ENCODE data around the gene SMIM33. TPM values are rescaled to one million over a fixed set of nuclear protein-coding genes. Genes with fewer than 3 reads are reported as not detected.
"Not testable (repeated sequence)": the region's sequence is repeated elsewhere in the genome, so short reads cannot be mapped to it uniquely, and the experiment has no call there.

SMIM33 gene
- total RNA-seq, 6 donors from 2014 or later, result not detected

DNA sequence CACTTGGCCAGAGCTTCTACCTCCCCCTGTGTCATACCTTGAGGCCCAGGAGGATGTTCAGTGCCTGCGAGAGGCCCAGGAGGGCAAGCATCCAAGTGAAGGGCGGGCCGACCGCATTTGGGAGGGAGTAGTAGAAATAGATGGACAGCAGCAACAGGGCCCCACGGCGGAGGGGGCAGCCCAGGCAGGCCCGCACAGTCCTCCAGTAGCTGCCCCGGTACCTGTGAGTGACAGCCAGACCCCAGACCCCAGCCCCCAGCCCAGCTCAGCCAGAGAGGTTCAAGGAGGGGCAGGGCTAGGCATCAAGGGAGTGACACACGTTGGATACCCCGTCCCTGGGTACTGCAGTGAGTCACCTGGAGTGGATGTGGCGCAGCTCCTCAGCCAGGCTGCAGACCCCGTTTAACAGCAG, 10.3 kb downstream of the SMIM33 start:
- WGBS, 2 donors, result 6 to 7% methylated on average over 8 to 12 of the region's 12 CpGs
- Histone ChIP-seq H3K4me1 (peaks cover 39 to 57% (median 51%) of the 10 kb centered on the region in 4 donors), H3K9me3 (no peaks in the 10 kb centered on the region), H3K27me3 (no peaks in the 10 kb centered on the region), H3K4me3 (peak overlapping the region; percentile 48 to 64 (median 63)), H3K27ac (peak overlapping the region; percentile 95 to 99 (median 96)), H3K36me3 (peaks cover 13 to 43% (median 30%) of the 10 kb centered on the region in 4 donors)
- peak; percentile 2 to 52 for ATAC-seq (ENCODE audit: low FRiP score in 2 of 2)
- TF ChIP-seq CTCF (IDR thresholded peaks at IDR 0.05), result no peak
- TF ChIP-seq POLR2AphosphoS5 (IDR thresholded peaks at IDR 0.05), result no peak
- no peak for TF ChIP-seq POLR2A (IDR thresholded peaks at IDR 0.05)
- no peak for TF ChIP-seq EP300 (IDR thresholded peaks at IDR 0.05)
- peak; percentile 75 to 81 for DNase-seq

GRCh38 chr5:139481580-139482049, 10.8 kb downstream of the SMIM33 start:
- H3K9me3 ChIP-seq, result no peaks in the 10 kb centered on the region
- peaks cover 38 to 53% (median 51%) of the 10 kb centered on the region in 4 donors for H3K4me1 ChIP-seq
- DNase-seq, result peak in 1 of 2 donors; percentile 77
- H3K27me3 ChIP-seq, result no peaks in the 10 kb centered on the region
- TF ChIP-seq POLR2A (IDR thresholded peaks at IDR 0.05) (no peak), POLR2AphosphoS5 (IDR thresholded peaks at IDR 0.05) (no peak), CTCF (IDR thresholded peaks at IDR 0.05) (peak in 5 of 6 experiments; percentile 10 to 40 (median 27))
- H3K36me3 ChIP-seq, result peaks cover 13 to 40% (median 26%) of the 10 kb centered on the region in 4 donors
- WGBS, 2 donors, result 12% methylated on average over 5 of the region's 5 CpGs; no CpG with 5 or more reads in 1 of the 2 donors
- peak overlapping the region; percentile 95 to 99 (median 96) for H3K27ac ChIP-seq
- peak overlapping the region; percentile 48 to 64 (median 63) for H3K4me3 ChIP-seq
- peak; percentile 50 to 71 for ATAC-seq (ENCODE audit: low FRiP score in 2 of 2)

DNA sequence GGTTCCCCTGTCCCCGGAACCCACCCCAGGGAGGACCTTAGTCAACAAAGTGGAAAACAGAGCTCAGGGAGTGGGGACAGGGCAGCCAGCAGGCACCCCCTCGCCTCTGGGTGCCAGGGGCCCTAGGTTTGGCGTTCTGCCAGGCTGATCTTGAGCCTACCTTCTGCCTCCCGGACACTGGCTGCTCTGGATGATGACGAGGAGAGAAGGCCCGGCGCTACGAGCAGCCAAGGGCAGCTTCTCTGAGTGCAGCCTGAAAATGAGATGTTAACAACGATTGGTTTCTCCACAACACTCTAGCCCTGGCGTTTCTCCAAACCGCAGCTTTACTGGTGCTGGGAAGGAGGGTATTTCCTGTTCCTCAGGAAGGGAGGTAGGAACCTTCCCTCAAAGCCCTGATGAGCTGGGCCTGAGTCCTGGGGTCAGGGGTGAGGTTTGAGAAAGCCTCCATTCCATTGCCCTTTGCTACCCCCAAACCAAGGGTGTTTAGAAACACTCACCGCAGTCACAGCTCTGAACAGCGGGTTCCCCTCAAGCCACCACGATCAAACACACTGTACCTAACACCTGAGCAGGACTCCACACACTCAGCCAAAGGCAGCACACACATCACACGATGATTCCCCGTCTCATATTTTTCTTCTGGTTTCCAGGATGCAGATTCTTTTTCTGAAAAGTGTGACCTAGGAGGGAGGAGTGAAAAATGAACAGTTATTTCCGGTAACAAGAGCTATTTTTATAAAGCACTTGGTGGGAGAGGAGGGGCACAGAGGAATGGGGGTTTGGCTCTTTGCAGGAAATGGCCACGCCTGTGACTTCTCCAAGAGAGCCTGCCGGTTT, 11.5 kb downstream of the SMIM33 start, which contains the start of gene STING1:
Gene STING1 (minus strand): TSS at position 709 of the 840 bp plus-strand sequence. CDS start 1,054 bp downstream, outside the sequence.
- no peaks in the 10 kb centered on the region for H3K27me3 ChIP-seq
- peak; percentile 85 to 88 for ATAC-seq (ENCODE audit: low FRiP score in 2 of 2)
- peaks cover 38 to 53% (median 51%) of the 10 kb centered on the region in 4 donors for H3K4me1 ChIP-seq
- peaks cover 13 to 34% (median 20%) of the 10 kb centered on the region in 4 donors for H3K36me3 ChIP-seq
- no peaks in the 10 kb centered on the region for H3K9me3 ChIP-seq
- peak; percentile 71 to 92 for DNase-seq
- TF ChIP-seq EP300 (IDR thresholded peaks at IDR 0.05) (peak in 2 of 4 donors; percentile 54 to 74), CTCF (IDR thresholded peaks at IDR 0.05) (no peak), POLR2AphosphoS5 (IDR thresholded peaks at IDR 0.05) (peak; percentile 67 to 86), POLR2A (IDR thresholded peaks at IDR 0.05) (peak in 2 of 4 donors; percentile 59 to 60)
- H3K27ac ChIP-seq, result peak within 1 kb of the TSS; percentile 95 to 99 (median 96)
- H3K4me3 ChIP-seq, result peak within 1 kb of the TSS; percentile 48 to 64 (median 63)
- 0 to 1% methylated on average over 8 to 19 of the region's 19 CpGs for WGBS, 2 donors

GRCh38 chr5:139482890-139483208, 12.0 kb downstream of the SMIM33 start:
- WGBS, 2 donors, result 39 to 40% methylated on average over 6 of the region's 6 CpGs
- H3K4me1 ChIP-seq, result peaks cover 38 to 52% (median 51%) of the 10 kb centered on the region in 4 donors
- H3K4me3 ChIP-seq, result peak overlapping the region in 3 of 4 donors; percentile 48 to 64 (median 62)
- DNase-seq; ATAC-seq (ENCODE audit: low FRiP score in 2 of 2); H3K27me3 ChIP-seq; H3K9me3 ChIP-seq: not testable (repeated sequence)
- peaks cover 10 to 28% (median 14%) of the 10 kb centered on the region in 4 donors for H3K36me3 ChIP-seq
- H3K27ac ChIP-seq, result peak overlapping the region; percentile 95 to 99 (median 96)

GRCh38 chr5:139486201-139486600, 15.4 kb downstream of the SMIM33 start:
- H3K27me3 ChIP-seq, result no peaks in the 10 kb centered on the region
- WGBS, 2 donors, result 87 to 88% methylated on average over 7 of the region's 7 CpGs

More at GRCh38 chr5:139486201-139486600, 15.4 kb downstream of the SMIM33 start:
- Histone ChIP-seq H3K4me3 (no peak overlapping the region), H3K27ac (no peak overlapping the region), H3K36me3 (no peaks in the 10 kb centered on the region), H3K9me3 (no peaks in the 10 kb centered on the region), H3K4me1 (peaks cover 22 to 24% (median 23%) of the 10 kb centered on the region in 4 donors)
- no peak for ATAC-seq (ENCODE audit: low FRiP score in 2 of 2)
- TF ChIP-seq CTCF (IDR thresholded peaks at IDR 0.05), result no peak
- no peak for TF ChIP-seq EP300 (IDR thresholded peaks at IDR 0.05)
- no peak for TF ChIP-seq POLR2A (IDR thresholded peaks at IDR 0.05)
- no peak for TF ChIP-seq POLR2AphosphoS5 (IDR thresholded peaks at IDR 0.05)
- DNase-seq, result peak in 1 of 2 donors; percentile 25

All from upper lobe of left lung (tissue), 6 donors.